Measurements from ENCODE around the gene ZNF598. TPM values are rescaled to one million over a fixed set of nuclear protein-coding genes. Genes with fewer than 3 reads are reported as not detected.

ZNF598 gene
- polyA plus RNA-seq, 6 donors from 2014 or later, result 2.7 to 8.4 (median 3.9) TPM

GRCh38 chr16:1982991-1983543 is 26.6 kb downstream of the ZNF598 start:
- Mint-ChIP-seq H3K36me3 (no peaks in the 10 kb centered on the region), H3K4me1 (peaks cover 17 to 22% (median 20%) of the 10 kb centered on the region in 3 donors), H3K9me3 (peaks cover 0 to 2% (median 0%) of the 10 kb centered on the region in 7 donors), H3K27ac (peak overlapping the region in 3 of 6 donors; percentile 50 to 70 (median 63)), H3K4me3 (peak overlapping the region; percentile 74 to 88 (median 84)), H3K27me3 (peaks cover 12 to 36% (median 23%) of the 10 kb centered on the region in 3 donors)
- DNase-seq, result no peak
- ATAC-seq (ENCODE audit: low read depth in 2 of 2), result no peak

GRCh38 chr16:1982013-1982433 is 27.6 kb downstream of the ZNF598 start:
- no peak for DNase-seq
- Mint-ChIP-seq H3K27me3 (peaks cover 12 to 44% (median 23%) of the 10 kb centered on the region in 3 donors), H3K9me3 (peaks cover 0 to 2% (median 0%) of the 10 kb centered on the region in 7 donors), H3K27ac (peak overlapping the region in 2 of 6 donors; percentile 70 to 72), H3K4me3 (peak overlapping the region in 5 of 8 donors; percentile 4 to 88 (median 79)), H3K36me3 (no peaks in the 10 kb centered on the region), H3K4me1 (peaks cover 13 to 22% (median 20%) of the 10 kb centered on the region in 3 donors)
- no peak for ATAC-seq (ENCODE audit: low read depth in 2 of 2)

- Mint-ChIP-seq H3K36me3 (peaks cover 0 to 3% of the 10 kb centered on the region in 2 donors), H3K27me3 (peaks cover 12 to 44% (median 23%) of the 10 kb centered on the region in 3 donors), H3K4me3 (peak within 1 kb of the TSS in 6 of 8 donors; percentile 4 to 88 (median 80)), H3K9me3 (peaks cover 0 to 2% (median 0%) of the 10 kb centered on the region in 7 donors), H3K27ac (peak within 1 kb of the TSS in 3 of 6 donors; percentile 24 to 72 (median 70)), H3K4me1 (peaks cover 7 to 20% (median 17%) of the 10 kb centered on the region in 3 donors)
- ATAC-seq (ENCODE audit: low read depth in 2 of 2) (peak in 1 of 2 donors; percentile 16), DNase-seq (no peak)
These were observed 28.2 kb downstream of the ZNF598 start, which contains the start of gene NOXO1 for GRCh38 chr16:1981398-1981836. Gene NOXO1 (minus strand): TSS chr16:1981469. CDS start chr16:1981179, 290 bp downstream.

GRCh38 chr16:1980770-1981087 is 28.9 kb downstream of the ZNF598 start:
- H3K27ac Mint-ChIP-seq, result no peak overlapping the region

GRCh38 chr16:1980030-1980769 is 29.4 kb downstream of the ZNF598 start:
- H3K4me1 Mint-ChIP-seq, result peaks cover 10 to 18% (median 12%) of the 10 kb centered on the region in 3 donors
- peaks cover 12 to 51% (median 30%) of the 10 kb centered on the region in 3 donors for H3K27me3 Mint-ChIP-seq
- no peak for DNase-seq
- peak overlapping the region in 2 of 8 donors; percentile 27 to 51 for H3K4me3 Mint-ChIP-seq
- H3K36me3 Mint-ChIP-seq, result peaks cover 0 to 10% of the 10 kb centered on the region in 2 donors
- ATAC-seq (ENCODE audit: low read depth in 2 of 2), result no peak
- peaks cover 0 to 2% (median 0%) of the 10 kb centered on the region in 7 donors for H3K9me3 Mint-ChIP-seq
- no peak overlapping the region for H3K27ac Mint-ChIP-seq

More at GRCh38 chr16:1980770-1981087, 28.9 kb downstream of the ZNF598 start:
- DNase-seq (no peak), ATAC-seq (ENCODE audit: low read depth in 2 of 2) (no peak)
- Mint-ChIP-seq H3K27me3 (peaks cover 12 to 51% (median 30%) of the 10 kb centered on the region in 3 donors), H3K4me3 (no peak overlapping the region), H3K9me3 (peaks cover 0 to 2% (median 0%) of the 10 kb centered on the region in 7 donors), H3K36me3 (peaks cover 0 to 9% of the 10 kb centered on the region in 2 donors), H3K4me1 (peaks cover 10 to 20% (median 12%) of the 10 kb centered on the region in 3 donors)

GRCh38 chr16:1979271-1980029 is 30.2 kb downstream of the ZNF598 start:
- H3K27me3 Mint-ChIP-seq, result peaks cover 12 to 55% (median 30%) of the 10 kb centered on the region in 3 donors
- no peak for ATAC-seq (ENCODE audit: low read depth in 2 of 2)
- peak overlapping the region in 2 of 8 donors; percentile 27 to 35 for H3K4me3 Mint-ChIP-seq
- peaks cover 0 to 16% of the 10 kb centered on the region in 2 donors for H3K36me3 Mint-ChIP-seq
- no peak overlapping the region for H3K27ac Mint-ChIP-seq
- peaks cover 6 to 11% (median 7%) of the 10 kb centered on the region in 3 donors for H3K4me1 Mint-ChIP-seq
- peaks cover 0 to 2% (median 0%) of the 10 kb centered on the region in 7 donors for H3K9me3 Mint-ChIP-seq
- no peak for DNase-seq

- Mint-ChIP-seq H3K4me1 (peaks cover 6 to 10% (median 10%) of the 10 kb centered on the region in 3 donors), H3K36me3 (peaks cover 0 to 16% of the 10 kb centered on the region in 2 donors), H3K27ac (no peak overlapping the region), H3K4me3 (no peak overlapping the region), H3K27me3 (peaks cover 12 to 56% (median 30%) of the 10 kb centered on the region in 3 donors), H3K9me3 (peaks cover 0 to 2% (median 0%) of the 10 kb centered on the region in 7 donors)
- DNase-seq (no peak), ATAC-seq (ENCODE audit: low read depth in 2 of 2) (no peak)
These were observed 31.0 kb downstream of the ZNF598 start for GRCh38 chr16:1978476-1979120.

- H3K36me3 Mint-ChIP-seq, result peaks cover 0 to 16% of the 10 kb centered on the region in 2 donors
- peaks cover 8 to 12% (median 8%) of the 10 kb centered on the region in 3 donors for H3K4me1 Mint-ChIP-seq
- H3K4me3 Mint-ChIP-seq, result no peak overlapping the region
- H3K27ac Mint-ChIP-seq, result no peak overlapping the region
- no peaks in the 10 kb centered on the region for H3K9me3 Mint-ChIP-seq
- H3K27me3 Mint-ChIP-seq, result peaks cover 7 to 55% (median 27%) of the 10 kb centered on the region in 3 donors
- DNase-seq (no peak), ATAC-seq (ENCODE audit: low read depth in 2 of 2) (no peak)
These were observed 31.7 kb downstream of the ZNF598 start for GRCh38 chr16:1977875-1978268.

- ATAC-seq (ENCODE audit: low read depth in 2 of 2), result no peak
- DNase-seq, result no peak
- peak overlapping the region in 1 of 8 donors; percentile 22 for H3K4me3 Mint-ChIP-seq
- peaks cover 4 to 49% (median 20%) of the 10 kb centered on the region in 3 donors for H3K27me3 Mint-ChIP-seq
- no peaks in the 10 kb centered on the region for H3K9me3 Mint-ChIP-seq
- H3K4me1 Mint-ChIP-seq, result peaks cover 8 to 15% (median 11%) of the 10 kb centered on the region in 3 donors
- H3K36me3 Mint-ChIP-seq, result peaks cover 0 to 16% of the 10 kb centered on the region in 2 donors
- H3K27ac Mint-ChIP-seq, result no peak overlapping the region
These were observed 32.4 kb downstream of the ZNF598 start for GRCh38 chr16:1976951-1977874.

- no peaks in the 10 kb centered on the region for H3K9me3 Mint-ChIP-seq
- no peak for ATAC-seq (ENCODE audit: low read depth in 2 of 2)
- peak overlapping the region in 2 of 8 donors; percentile 15 to 21 for H3K4me3 Mint-ChIP-seq
- H3K36me3 Mint-ChIP-seq, result peaks cover 0 to 16% of the 10 kb centered on the region in 2 donors
- H3K4me1 Mint-ChIP-seq, result peaks cover 16 to 25% (median 16%) of the 10 kb centered on the region in 3 donors
- peaks cover 0 to 38% (median 11%) of the 10 kb centered on the region in 3 donors for H3K27me3 Mint-ChIP-seq
- DNase-seq, result no peak
- no peak overlapping the region for H3K27ac Mint-ChIP-seq
These were observed 33.5 kb downstream of the ZNF598 start for GRCh38 chr16:1976216-1976520.

GRCh38 chr16:1975432-1976215 is 34.0 kb downstream of the ZNF598 start:
- peaks cover 0 to 16% of the 10 kb centered on the region in 2 donors for H3K36me3 Mint-ChIP-seq
- H3K4me1 Mint-ChIP-seq, result peaks cover 21 to 31% (median 22%) of the 10 kb centered on the region in 3 donors
- H3K9me3 Mint-ChIP-seq, result no peaks in the 10 kb centered on the region
- DNase-seq (no peak), ATAC-seq (ENCODE audit: low read depth in 2 of 2) (no peak)
- H3K27me3 Mint-ChIP-seq, result peaks cover 0 to 33% (median 7%) of the 10 kb centered on the region in 3 donors
- H3K27ac Mint-ChIP-seq, result peak overlapping the region in 1 of 6 donors; percentile 62
- peak overlapping the region in 2 of 8 donors; percentile 15 to 21 for H3K4me3 Mint-ChIP-seq

Measured in naive B cell (primary cell).